GM12878 (cell line): ENCODE measurements around the gene RAP1GAP2.

ENCODE experiments used
- EP300 ChIP-seq, 2 experiments: fragments of 150-350 bp in 1 of 2; IDR thresholded peaks; 2 replicates each; pipeline ENCODE4 v1.6.1; 2011 to 2012; ENCODE audit warnings: low read depth in 2 of 2, low read length in 2 of 2, borderline replicate concordance in 1 of 2, improper control_type of control experiment in 1 of 2, inconsistent platforms in 1 of 2; ENCODE audit not compliant: control insufficient read depth in 1 of 2
- EZH2 ChIP-seq: IDR thresholded peaks from 2 replicates; pipeline ENCODE4 v1.6.1; 2012; ENCODE audit warnings: low read depth, mild to moderate bottlenecking, control low read depth, inconsistent platforms, low read length, borderline replicate concordance; ENCODE audit not compliant: control insufficient read depth
- KDM1A ChIP-seq: fragments of 200-600 bp; sonication (generic); IDR thresholded peaks from 2 replicates; pipeline ENCODE4 v1.6.1; 2016; ENCODE audit warnings: borderline replicate concordance
- NFIC ChIP-seq: IDR thresholded peaks from 2 replicates; pipeline ENCODE4 v1.6.1; 2012; ENCODE audit warnings: low read depth, mild to moderate bottlenecking, inconsistent platforms, low read length, moderate library complexity
- POU2F2 ChIP-seq: IDR thresholded peaks from 3 replicates; pipeline ENCODE4 v1.6.1; 2011; ENCODE audit warnings: low read depth, mild to moderate bottlenecking, low read length, borderline replicate concordance
- TF ChIP-seq, protein P1 (sequence below), 3 experiments: IDR thresholded peaks in 2 of 3; conservative IDR thresholded peaks in 1 of 3; 2 replicates each; pipeline ENCODE4 v1.5.1; 2011; ENCODE audit warnings: low read depth in 3 of 3, low read length in 3 of 3, mild to moderate bottlenecking in 3 of 3, control low read depth in 2 of 3, moderate library complexity in 2 of 3, inconsistent platforms in 1 of 3, mixed read lengths in 1 of 3; ENCODE audit not compliant: control insufficient read depth in 2 of 3, insufficient read depth in 1 of 3; ENCODE audit errors: extremely low read depth in 1 of 3

GRCh38 chr17:2794111-2794803 is 2.0 kb upstream of the RAP1GAP2 start:
- TF ChIP-seq EZH2, result no peak
- TF ChIP-seq, protein P1, sequence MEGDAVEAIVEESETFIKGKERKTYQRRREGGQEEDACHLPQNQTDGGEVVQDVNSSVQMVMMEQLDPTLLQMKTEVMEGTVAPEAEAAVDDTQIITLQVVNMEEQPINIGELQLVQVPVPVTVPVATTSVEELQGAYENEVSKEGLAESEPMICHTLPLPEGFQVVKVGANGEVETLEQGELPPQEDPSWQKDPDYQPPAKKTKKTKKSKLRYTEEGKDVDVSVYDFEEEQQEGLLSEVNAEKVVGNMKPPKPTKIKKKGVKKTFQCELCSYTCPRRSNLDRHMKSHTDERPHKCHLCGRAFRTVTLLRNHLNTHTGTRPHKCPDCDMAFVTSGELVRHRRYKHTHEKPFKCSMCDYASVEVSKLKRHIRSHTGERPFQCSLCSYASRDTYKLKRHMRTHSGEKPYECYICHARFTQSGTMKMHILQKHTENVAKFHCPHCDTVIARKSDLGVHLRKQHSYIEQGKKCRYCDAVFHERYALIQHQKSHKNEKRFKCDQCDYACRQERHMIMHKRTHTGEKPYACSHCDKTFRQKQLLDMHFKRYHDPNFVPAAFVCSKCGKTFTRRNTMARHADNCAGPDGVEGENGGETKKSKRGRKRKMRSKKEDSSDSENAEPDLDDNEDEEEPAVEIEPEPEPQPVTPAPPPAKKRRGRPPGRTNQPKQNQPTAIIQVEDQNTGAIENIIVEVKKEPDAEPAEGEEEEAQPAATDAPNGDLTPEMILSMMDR (IDR thresholded peaks at IDR 0.05 in 2 of 3, conservative IDR thresholded peaks at IDR 0.05 in 1 of 3; ENCODE audit: control insufficient read depth in 2 of 3, extremely low read depth in 1 of 3, insufficient read depth in 1 of 3, low read depth in 3 of 3, low read length in 3 of 3), result no peak
- no peak for TF ChIP-seq NFIC
- no peak for TF ChIP-seq POU2F2
- no peak for TF ChIP-seq KDM1A
- no peak for TF ChIP-seq EP300 (IDR thresholded peaks at IDR 0.05; ENCODE audit: borderline replicate concordance in 1 of 2, control insufficient read depth in 1 of 2, low read depth in 2 of 2, low read length in 2 of 2)
